Adrenal gland (tissue), 5 donors: ENCODE data around the gene TMEM132D.

ENCODE experiments used
- POLR2A ChIP-seq, 2 donors: fragments of 450-650 bp; IDR thresholded peaks; one replicate each; pipeline ENCODE4 v1.6.1; 2017; ENCODE audit warnings: antibody characterized with exemption in 2 of 2, mild to moderate bottlenecking in 2 of 2, moderate library complexity in 1 of 2
- TF ChIP-seq, protein P1 (sequence below), 6 experiments: fragments of 450-650 bp in 4 of 6; fragments of 200-600 bp in 2 of 6; sonication (generic) in 1 of 6; IDR thresholded peaks; 1 replicate in 5 of 6; 2 replicates in 1 of 6; pipeline versions ENCODE4 v1.5.1 to v1.8.0; 2016 to 2021; ENCODE audit warnings: antibody characterized with exemption in 6 of 6, mild to moderate bottlenecking in 2 of 6, moderate library complexity in 1 of 6
- donor health status: DM: no; HTN: no; CAD: no.

DNA sequence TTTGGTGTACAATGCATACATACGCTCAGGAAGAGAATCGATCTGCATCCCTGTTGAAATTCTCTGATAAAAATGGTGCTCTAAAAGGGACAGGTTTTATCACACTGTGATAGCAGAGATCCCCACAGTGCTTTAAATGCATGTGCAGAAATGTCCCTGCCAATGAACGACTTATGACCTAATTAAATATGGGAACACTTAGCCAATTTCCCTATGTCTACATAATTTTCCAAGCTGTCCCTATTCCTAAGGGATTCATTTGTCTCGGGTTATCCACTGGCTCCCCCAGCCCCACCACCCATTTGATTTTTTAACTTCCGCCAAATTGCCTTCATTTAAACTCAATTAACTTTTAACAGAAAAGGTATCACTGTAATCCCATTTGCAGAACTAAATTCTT, 284.6 kb downstream of the TMEM132D start:
- TF ChIP-seq, protein P1, sequence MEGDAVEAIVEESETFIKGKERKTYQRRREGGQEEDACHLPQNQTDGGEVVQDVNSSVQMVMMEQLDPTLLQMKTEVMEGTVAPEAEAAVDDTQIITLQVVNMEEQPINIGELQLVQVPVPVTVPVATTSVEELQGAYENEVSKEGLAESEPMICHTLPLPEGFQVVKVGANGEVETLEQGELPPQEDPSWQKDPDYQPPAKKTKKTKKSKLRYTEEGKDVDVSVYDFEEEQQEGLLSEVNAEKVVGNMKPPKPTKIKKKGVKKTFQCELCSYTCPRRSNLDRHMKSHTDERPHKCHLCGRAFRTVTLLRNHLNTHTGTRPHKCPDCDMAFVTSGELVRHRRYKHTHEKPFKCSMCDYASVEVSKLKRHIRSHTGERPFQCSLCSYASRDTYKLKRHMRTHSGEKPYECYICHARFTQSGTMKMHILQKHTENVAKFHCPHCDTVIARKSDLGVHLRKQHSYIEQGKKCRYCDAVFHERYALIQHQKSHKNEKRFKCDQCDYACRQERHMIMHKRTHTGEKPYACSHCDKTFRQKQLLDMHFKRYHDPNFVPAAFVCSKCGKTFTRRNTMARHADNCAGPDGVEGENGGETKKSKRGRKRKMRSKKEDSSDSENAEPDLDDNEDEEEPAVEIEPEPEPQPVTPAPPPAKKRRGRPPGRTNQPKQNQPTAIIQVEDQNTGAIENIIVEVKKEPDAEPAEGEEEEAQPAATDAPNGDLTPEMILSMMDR (IDR thresholded peaks at IDR 0.05): no peak
- no peak for TF ChIP-seq POLR2A (IDR thresholded peaks at IDR 0.05)
